ENCODE results near the gene LRRC8D.

The LRRC8D gene

DNA sequence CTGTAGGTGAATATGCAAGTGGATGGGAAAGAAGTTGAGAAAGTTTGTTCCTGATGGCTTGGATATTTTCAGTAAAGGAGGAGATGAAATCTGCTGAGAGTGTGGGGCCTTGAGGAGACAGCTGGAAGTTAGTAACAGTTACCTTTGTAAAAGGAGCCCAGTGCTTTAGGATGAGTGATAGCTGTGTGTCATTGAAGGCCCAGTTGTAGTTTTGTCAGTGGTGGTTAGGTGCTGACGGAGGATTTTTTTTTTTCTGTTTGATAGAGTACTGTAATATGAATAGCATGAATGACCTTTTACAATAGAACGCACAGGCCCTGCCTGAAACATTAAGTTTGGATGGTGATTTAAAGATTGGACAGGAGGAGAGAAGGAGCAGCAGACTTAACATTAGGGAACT is 33.3 kb downstream of the LRRC8D start:
- TF ChIP-seq GATA1 (IDR thresholded peaks at IDR 0.05; ENCODE audit: low read depth, low read length) = no peak
- no peak for TF ChIP-seq POLR2A (IDR thresholded peaks at IDR 0.05; ENCODE audit: low read length)
- no peak for DNase-seq

DNA sequence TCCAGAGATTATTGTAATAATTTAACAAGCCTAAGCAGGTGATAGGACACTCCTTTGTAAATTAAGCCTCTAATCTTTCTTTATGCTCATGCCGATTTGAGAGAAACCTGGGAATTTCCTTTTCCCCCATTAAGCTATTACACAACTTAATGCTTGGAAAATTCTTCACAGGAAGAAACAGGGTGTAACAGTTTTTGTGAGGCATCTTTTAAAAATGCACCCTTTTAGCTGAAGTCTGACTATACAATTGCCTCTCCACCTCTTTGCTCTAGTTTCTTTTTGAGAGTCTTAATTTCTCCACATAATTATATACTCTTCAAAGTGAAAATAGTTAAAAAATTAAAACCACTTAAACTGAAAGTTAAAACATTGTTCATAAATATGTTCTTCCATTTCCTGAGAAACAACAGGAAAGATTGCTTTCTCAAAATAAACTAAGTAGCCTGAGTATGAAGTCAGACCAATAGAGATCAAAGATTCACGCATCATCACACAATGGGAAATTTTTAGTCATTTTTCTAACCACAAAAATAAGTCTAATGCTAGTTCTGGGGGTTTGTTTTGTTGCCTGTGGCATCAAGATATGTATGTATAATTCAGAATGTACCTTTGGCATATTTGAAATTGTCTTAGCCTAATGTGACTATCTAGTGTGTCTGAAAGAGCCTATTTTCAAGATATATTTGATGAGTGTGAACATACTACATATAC is 34.7 kb downstream of the LRRC8D start:
- TF ChIP-seq POLR2A (IDR thresholded peaks at IDR 0.05; ENCODE audit: low read length) (no peak), GATA1 (IDR thresholded peaks at IDR 0.05; ENCODE audit: low read depth, low read length) (no peak)
- no peak for DNase-seq

DNA sequence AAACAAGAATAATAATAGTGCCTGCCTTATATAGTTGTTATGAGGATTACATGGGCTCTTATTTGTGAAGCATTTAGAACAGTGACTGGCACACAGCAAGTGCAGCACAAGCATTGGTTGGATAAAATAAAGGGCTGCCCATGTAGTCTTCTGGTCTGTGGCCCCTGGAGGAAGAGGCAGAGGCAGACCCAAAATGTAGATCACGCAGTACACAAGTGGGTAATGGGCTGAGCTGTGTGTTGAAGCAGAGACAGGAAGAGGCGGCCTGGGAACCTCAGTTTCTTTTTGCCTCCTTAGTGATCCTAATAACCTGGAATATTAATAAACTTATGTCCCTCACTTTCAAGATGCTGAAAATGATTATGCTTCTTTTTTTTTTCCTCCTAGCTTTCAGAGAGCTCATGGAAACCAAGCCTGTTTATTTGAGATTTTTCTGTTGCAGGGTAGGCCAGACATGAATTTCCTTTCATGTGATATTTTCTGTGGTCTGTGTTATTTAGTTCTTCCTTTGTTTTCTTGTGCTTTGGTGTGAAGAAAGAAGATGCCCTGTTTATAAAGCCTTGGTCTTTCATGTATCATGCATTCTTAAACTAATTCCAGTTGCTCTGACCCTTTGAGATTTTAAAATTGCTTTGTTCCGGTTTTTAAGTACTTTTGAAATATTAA is 42.5 kb downstream of the LRRC8D start:
- DNase-seq = no peak

DNA sequence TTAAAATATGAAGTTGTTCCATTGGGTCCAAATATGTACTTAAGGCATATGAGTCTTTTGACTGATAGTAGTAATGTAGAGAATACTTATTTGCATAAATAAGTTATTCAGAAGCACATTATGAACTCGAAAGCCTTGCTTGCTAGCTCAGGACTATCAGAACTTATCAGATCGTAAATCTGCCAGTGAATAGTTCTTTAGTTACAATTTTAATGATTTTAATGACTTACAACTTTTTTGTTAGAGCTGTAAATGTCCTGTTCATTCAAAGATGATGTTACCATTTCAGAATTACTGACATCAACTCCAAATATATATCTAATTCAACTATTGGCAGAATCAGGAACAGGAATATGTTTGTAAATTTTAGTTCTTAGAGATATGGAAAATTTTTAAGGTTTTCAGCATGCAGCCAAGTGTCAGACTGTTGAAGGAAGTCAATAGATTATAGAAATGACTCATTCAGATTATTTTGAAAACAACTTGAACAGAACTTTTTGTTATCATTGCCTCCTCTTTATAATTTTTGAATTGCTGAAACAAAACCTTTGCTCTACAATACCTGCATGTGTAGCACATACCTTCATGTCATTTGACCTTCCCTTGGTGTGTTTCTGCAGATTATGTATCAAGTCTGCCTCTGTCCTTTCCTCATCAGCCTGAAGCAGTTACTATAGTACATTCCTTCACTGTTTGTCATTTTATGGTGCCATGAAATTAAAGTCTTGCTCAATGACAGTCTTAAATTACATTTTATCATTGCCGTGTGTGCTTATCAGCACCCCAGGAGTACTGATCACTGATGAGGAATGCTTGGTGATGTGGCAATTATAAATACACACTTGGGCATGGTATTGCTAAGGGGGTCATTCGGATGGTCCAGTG is 44.9 kb downstream of the LRRC8D start:
- no peak for TF ChIP-seq GATA1 (IDR thresholded peaks at IDR 0.05; ENCODE audit: low read depth, low read length)
- no peak for TF ChIP-seq POLR2A (IDR thresholded peaks at IDR 0.05; ENCODE audit: low read length)
- peak; percentile 61 to 69 for DNase-seq

More for the DNA sequence above, 42.5 kb downstream of the LRRC8D start:
- no peak for TF ChIP-seq GATA1 (IDR thresholded peaks at IDR 0.05; ENCODE audit: low read depth, low read length)
- no peak for TF ChIP-seq POLR2A (IDR thresholded peaks at IDR 0.05; ENCODE audit: low read length)

DNA sequence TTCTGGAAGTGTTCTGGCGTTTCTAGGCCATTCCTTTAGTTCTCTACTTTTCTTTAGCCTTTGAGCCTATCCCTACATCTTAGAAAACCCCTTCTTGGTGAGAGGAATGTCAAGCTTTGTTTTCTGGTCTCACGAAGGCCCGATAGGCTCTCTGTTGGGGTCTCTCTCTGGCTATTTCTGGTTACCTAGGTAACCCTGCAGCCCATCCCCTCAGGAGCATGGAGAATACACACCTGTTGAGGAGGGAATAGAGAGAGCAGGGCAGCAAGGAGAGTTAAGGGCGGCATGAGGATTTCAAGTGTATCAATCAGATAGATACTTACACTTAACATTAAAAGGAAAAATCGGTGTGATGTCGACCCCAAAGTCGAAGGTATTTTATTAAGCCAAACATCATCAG is 45.7 kb downstream of the LRRC8D start:
- DNase-seq = no peak
- TF ChIP-seq POLR2A (IDR thresholded peaks at IDR 0.05; ENCODE audit: low read length) (no peak), GATA1 (IDR thresholded peaks at IDR 0.05; ENCODE audit: low read depth, low read length) (no peak)

DNA sequence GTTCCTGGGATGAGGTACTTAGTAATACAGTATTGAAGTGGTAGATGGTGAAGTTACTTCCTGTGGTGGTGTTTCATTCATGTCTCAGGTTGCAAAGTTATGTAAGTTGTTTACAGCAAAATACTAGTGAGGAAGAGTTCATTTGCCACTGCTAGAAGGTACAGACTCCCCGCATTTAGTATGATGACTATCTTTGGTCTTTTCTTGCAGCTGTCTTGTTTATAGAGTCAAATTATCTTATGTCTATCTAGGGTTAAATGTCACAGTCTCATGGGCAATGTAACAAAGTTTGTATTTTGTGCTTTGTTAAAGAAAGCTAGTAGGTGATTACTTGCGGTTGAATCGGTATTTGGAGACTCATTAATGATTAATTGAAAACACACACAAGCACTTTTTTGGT is 50.2 kb downstream of the LRRC8D start:
- DNase-seq = no peak
- TF ChIP-seq GATA1 (IDR thresholded peaks at IDR 0.05; ENCODE audit: low read depth, low read length) = no peak
- no peak for TF ChIP-seq POLR2A (IDR thresholded peaks at IDR 0.05; ENCODE audit: low read length)

DNA sequence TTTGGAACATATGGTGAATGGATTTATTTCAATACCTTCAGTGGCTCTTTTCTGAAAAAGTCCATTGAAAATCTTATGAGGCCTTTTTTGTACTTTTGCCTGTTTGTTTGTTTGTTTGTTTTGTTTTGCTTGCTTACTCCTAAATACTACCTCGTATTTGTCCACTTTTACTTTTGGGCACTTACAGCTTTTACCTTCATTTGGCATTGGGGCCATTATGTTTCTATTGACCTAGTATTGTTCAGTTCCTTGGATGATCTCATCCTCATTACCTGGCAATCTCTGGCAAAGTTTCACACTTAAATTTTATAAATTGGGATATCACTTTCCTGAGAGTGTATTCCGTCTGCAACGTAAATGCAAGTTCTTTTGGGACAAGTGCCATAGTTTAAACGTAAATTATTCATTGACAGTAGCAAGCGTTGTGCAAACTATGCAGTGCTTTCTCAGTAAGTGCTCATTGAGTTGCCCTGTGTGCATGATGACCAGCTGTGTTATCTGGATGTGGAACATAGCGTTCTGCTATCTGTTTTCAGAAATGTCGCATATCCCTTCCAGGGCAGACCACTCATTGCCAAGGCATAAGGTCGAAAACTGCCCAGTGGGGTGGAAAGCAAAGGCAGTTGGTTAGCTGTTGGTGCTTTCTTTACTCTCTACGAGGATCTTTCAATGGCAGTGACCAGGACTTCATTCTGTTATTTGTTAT is 51.1 kb downstream of the LRRC8D start:
- TF ChIP-seq POLR2A (IDR thresholded peaks at IDR 0.05; ENCODE audit: low read length) (no peak), GATA1 (IDR thresholded peaks at IDR 0.05; ENCODE audit: low read depth, low read length) (no peak)
- peak in 1 of 2 experiments; percentile 36 for DNase-seq

DNA sequence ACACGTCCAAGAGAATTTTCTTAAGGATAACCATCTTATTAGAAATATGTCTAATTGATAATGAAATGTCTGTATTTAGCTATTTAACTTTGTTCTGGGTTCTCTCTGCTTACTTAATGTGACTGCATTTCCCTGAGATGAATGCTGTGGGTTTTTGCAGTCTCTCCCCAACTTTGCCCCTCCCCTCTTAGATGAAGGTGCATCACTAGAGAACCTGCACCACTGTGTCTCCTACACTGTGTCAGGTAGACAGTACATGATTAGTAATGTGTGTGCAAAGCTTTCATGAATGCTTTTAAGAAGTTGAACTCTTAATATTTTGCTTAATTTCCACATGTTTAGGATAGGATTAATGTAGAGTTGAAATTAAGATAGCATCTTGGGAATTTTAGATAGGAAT is 51.7 kb downstream of the LRRC8D start:
- no peak for TF ChIP-seq GATA1 (IDR thresholded peaks at IDR 0.05; ENCODE audit: low read depth, low read length)
- TF ChIP-seq POLR2A (IDR thresholded peaks at IDR 0.05; ENCODE audit: low read length) = no peak
- DNase-seq = no peak

DNA sequence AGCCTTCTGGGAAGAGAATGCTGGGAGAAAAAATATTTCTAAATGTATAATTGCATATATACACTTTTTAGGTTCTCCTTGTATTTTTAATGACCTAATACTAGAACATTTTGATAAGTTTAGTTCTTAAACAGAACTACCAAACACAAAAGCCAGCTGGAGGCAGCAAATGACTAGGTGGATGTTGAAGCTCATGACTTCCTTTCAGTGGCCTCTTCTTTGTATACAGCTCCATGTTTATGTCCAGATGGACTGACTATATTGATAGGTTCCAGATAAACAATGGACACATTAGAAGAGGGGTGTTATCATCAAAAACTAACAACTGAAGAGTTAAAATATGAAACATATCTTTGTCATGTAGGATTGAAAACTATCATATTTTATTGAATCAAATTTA is 52.5 kb downstream of the LRRC8D start:
- peak; percentile 19 to 24 for DNase-seq
- TF ChIP-seq GATA1 (IDR thresholded peaks at IDR 0.05; ENCODE audit: low read depth, low read length) = no peak

DNA sequence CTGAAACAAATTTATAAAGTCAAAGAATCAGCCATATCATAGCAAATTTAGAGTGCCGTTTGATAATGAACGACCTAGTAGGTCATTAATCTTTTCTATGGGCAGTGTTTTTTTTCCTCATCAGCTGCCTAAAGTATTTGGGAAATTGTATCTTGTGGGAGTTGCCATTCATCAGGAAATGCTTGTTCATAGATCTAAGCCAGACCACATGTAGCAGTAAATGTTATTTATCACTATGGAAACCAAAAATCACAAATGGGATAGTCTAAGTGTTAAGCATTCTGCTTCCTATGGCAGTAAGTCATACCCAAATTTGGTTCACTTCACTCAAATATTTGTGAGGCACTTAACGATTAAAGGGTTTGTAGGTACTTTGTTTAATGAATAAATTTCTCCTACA is 52.9 kb downstream of the LRRC8D start:
- peak; percentile 33 to 57 for DNase-seq

DNA sequence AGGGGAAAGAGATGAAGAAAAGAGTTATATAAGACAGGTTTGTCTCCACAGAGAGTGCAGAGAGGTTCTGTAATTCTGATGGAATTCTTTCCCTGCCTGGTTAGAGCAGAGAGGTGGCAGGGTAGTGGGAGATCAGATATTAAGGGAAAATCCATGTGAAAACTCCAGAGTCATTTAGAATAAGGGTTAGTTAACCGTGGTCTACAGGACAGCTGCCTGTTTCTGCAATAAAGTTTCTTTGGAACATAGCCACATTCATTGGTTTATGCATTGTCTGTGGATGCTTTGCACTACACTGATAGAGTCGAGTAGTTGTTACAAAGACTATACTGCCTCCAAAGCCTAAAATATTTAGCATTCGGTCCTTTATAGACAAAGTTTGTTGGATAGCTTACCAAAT is 55.6 kb downstream of the LRRC8D start:
- no peak for DNase-seq
- TF ChIP-seq GATA1 (IDR thresholded peaks at IDR 0.05; ENCODE audit: low read depth, low read length) (no peak), POLR2A (IDR thresholded peaks at IDR 0.05; ENCODE audit: low read length) (no peak)

More for the DNA sequence above, 52.9 kb downstream of the LRRC8D start:
- TF ChIP-seq POLR2A (IDR thresholded peaks at IDR 0.05; ENCODE audit: low read length) = no peak

DNA sequence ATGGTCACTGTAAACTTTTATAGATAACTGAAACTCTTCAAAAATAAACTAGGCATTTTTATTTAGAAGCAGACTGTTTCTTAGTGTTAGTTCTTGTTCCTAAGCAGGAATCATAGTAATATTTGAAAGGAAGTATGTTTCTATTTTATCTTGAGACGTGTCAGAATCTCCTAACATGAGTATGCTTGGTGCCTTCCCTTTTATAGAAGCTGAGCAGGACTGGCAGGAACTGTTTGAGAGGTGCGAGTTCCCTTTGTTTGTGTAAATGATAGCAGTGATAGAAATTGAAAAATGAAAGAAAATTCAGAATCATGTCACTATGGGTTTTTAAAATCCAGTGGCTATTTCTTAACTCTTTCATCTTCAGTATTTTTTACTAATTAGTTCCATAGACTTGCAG is 56.9 kb downstream of the LRRC8D start:
- DNase-seq = no peak
- TF ChIP-seq POLR2A (IDR thresholded peaks at IDR 0.05; ENCODE audit: low read length) = no peak
- TF ChIP-seq GATA1 (IDR thresholded peaks at IDR 0.05; ENCODE audit: low read depth, low read length) = no peak

DNA sequence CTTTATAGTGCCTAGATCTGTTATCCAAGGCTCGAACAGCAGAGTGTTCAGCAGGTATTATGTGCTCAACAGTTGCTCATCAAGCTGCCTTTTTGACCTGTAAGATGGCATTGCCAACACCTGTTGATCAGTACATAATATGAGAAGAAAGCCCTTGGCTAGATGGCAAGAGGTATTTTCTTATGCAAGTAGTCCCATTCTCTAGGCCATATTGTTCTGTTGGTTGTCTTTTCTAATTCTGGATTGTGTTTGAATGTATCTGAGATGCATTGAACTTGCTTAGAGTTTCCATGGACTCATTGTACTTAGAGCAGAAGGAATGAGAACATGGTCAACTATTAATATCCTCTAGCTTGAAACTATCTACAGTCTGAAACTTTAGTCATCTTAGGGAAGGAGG is 57.4 kb downstream of the LRRC8D start:
- peak in 1 of 2 experiments; percentile 44 for DNase-seq
- TF ChIP-seq POLR2A (IDR thresholded peaks at IDR 0.05; ENCODE audit: low read length) = no peak
- no peak for TF ChIP-seq GATA1 (IDR thresholded peaks at IDR 0.05; ENCODE audit: low read depth, low read length)

DNA sequence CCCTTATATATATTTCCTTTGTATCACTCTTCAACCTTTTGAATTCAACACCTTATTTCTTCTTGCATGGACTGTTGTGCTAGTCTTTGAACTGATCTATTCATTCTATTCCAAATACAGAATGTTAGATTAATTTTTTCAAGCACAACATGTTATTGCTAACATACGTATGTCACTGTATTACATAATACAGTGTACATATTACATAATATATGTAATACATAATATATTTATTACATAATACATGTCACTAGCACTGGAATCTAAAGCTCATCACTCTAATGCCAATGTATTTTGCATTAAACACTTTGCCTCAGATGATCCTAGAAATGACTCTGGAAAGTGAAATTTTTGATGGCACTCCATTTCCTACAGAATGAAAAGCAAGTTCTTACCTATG is 59.8 kb downstream of the LRRC8D start:
- DNase-seq = no peak
- TF ChIP-seq GATA1 (IDR thresholded peaks at IDR 0.05; ENCODE audit: low read depth, low read length) (no peak), POLR2A (IDR thresholded peaks at IDR 0.05; ENCODE audit: low read length) (no peak)
